Smooth muscle cell (in vitro differentiated cells): Measurements from ENCODE around the gene OR56A4. TPM values are rescaled to one million over a fixed set of nuclear protein-coding genes. Genes with fewer than 3 reads are reported as not detected.

Experiments
- DNase-seq: peaks from one replicate; lab custom pipeline; 2025; ENCODE audit not compliant: unreplicated experiment; lab: John Stamatoyannopoulos, UW
- H2AFZ ChIP-seq: fragments of 200-600 bp; sonication (generic); 2 replicates; pipeline ENCODE4 v1.6.0; 2016; ENCODE audit warnings: antibody characterized with exemption, low read depth, mild to moderate bottlenecking
- H3F3A ChIP-seq: fragments of 200-600 bp; sonication (generic); 2 replicates; pipeline ENCODE4 v1.6.0; 2017; ENCODE audit warnings: antibody characterized with exemption, low read depth
- H3K27ac ChIP-seq: fragments of 200-600 bp; sonication (generic); 2 replicates; pipeline ENCODE4 v1.5.1; 2016; ENCODE audit warnings: low read depth, mild to moderate bottlenecking
- H3K27me3 ChIP-seq: fragments of 200-600 bp; sonication (generic); 2 replicates; pipeline ENCODE4 v1.6.1; 2016; ENCODE audit warnings: low read depth, mild to moderate bottlenecking
- H3K36me3 ChIP-seq: fragments of 200-600 bp; sonication (generic); 2 replicates; pipeline ENCODE4 v1.5.1; 2016; ENCODE audit warnings: low read depth
- H3K4me1 ChIP-seq: fragments of 200-600 bp; sonication (generic); 2 replicates; pipeline ENCODE4 v1.5.1; 2016; ENCODE audit warnings: low read depth
- H3K4me2 ChIP-seq: fragments of 200-600 bp; sonication (generic); 2 replicates; pipeline ENCODE4 v1.6.0; 2016; ENCODE audit warnings: mild to moderate bottlenecking
- H3K4me3 ChIP-seq: fragments of 200-600 bp; sonication (generic); 2 replicates; pipeline ENCODE4 v1.5.1; 2016; ENCODE audit warnings: mild to moderate bottlenecking
- H3K79me2 ChIP-seq: fragments of 200-600 bp; sonication (generic); 2 replicates; pipeline ENCODE4 v1.6.0; 2016; ENCODE audit warnings: low read depth, mild to moderate bottlenecking
- H3K9ac ChIP-seq: fragments of 200-600 bp; sonication (generic); 2 replicates; pipeline ENCODE4 v1.6.0; 2016; ENCODE audit warnings: low read depth
- H3K9me3 ChIP-seq: fragments of 200-600 bp; sonication (generic); replicated peaks from 2 replicates; pipeline ENCODE4 v1.5.1; 2016; ENCODE audit warnings: low read depth
- H4K20me1 ChIP-seq: fragments of 200-600 bp; sonication (generic); 2 replicates; pipeline ENCODE4 v1.6.0; 2016; ENCODE audit warnings: low read depth
- CTCF ChIP-seq: fragments of 200-600 bp; sonication (generic); IDR thresholded peaks from 2 replicates; pipeline ENCODE4 v1.5.1; 2017; ENCODE audit warnings: borderline replicate concordance, mild to moderate bottlenecking, antibody characterized with exemption; ENCODE audit not compliant: insufficient read depth, poor library complexity, severe bottlenecking
- WGBS: methylation state at CpG from one replicate; pipeline ENCODE4 v1.1.7; 2016; ENCODE audit warnings: low lambda C conversion rate; 5-methylcytosine and 5-hydroxymethylcytosine counted together
- polyA plus RNA-seq: library from polyadenylated mRNA; unstranded; fragments of >200 nt; fragmentation: Nextera tagmentation; extraction: Ambion mirVana; gene quantifications from 2 replicates; pipeline ENCODE4 v1.2.1, GENCODE V29; 2016
- total RNA-seq: library from RNA; depleted of rRNA; stranded (reverse); fragments of >200 nt; gene quantifications from 2 replicates; pipeline ENCODE4 v1.2.3, GENCODE V29; 2014

The OR56A4 gene
- total RNA-seq = 0.13 TPM in 1 of 2 replicates, not detected in the other
- not detected in 2 replicates for polyA plus RNA-seq

- H3F3A ChIP-seq = no peaks in the 10 kb centered on the region
- H3K4me2 ChIP-seq = no peak within 1 kb of the TSS
- H3K4me3 ChIP-seq = no peak within 1 kb of the TSS
- no peaks in the 10 kb centered on the region for H3K36me3 ChIP-seq
- peaks cover 12% of the 10 kb centered on the region for H3K27me3 ChIP-seq
- H3K79me2 ChIP-seq = no peaks in the 10 kb centered on the region
- no peak for TF ChIP-seq CTCF
- H2AFZ ChIP-seq = no peak within 1 kb of the TSS
- no peak within 1 kb of the TSS for H3K9ac ChIP-seq
- H3K4me1 ChIP-seq = no peaks in the 10 kb centered on the region
- no peaks in the 10 kb centered on the region for H3K9me3 ChIP-seq
- no peak for DNase-seq
- no peaks in the 10 kb centered on the region for H4K20me1 ChIP-seq
- no peak within 1 kb of the TSS for H3K27ac ChIP-seq
Observed at GRCh38 chr11:6006846-6007245, at the start of gene OR56A4. Gene OR56A4 (minus strand): TSS chr11:6006946. CDS start chr11:6002992, 3,954 bp downstream.

- Histone ChIP-seq H3K4me2 (no peak overlapping the region), H3K79me2 (no peaks in the 10 kb centered on the region), H3K27ac (no peak overlapping the region), H4K20me1 (no peaks in the 10 kb centered on the region), H3K4me1 (no peaks in the 10 kb centered on the region), H3K9ac (no peak overlapping the region), H2AFZ (no peak overlapping the region), H3K9me3 (no peaks in the 10 kb centered on the region), H3K27me3 (no peaks in the 10 kb centered on the region), H3F3A (no peaks in the 10 kb centered on the region), H3K4me3 (no peak overlapping the region), H3K36me3 (no peaks in the 10 kb centered on the region)
- DNase-seq = no peak
- TF ChIP-seq CTCF = no peak
Observed at GRCh38 chr11:6055569-6055968, 48.8 kb upstream of the OR56A4 start.

- WGBS = 70% methylated on average over 3 of the region's 3 CpGs
- TF ChIP-seq CTCF = no peak
- Histone ChIP-seq H3K27me3 (no peaks in the 10 kb centered on the region), H3K27ac (no peak overlapping the region), H3K36me3 (no peaks in the 10 kb centered on the region), H3F3A (no peaks in the 10 kb centered on the region), H3K79me2 (no peaks in the 10 kb centered on the region), H3K4me3 (no peak overlapping the region), H2AFZ (no peak overlapping the region), H3K4me2 (no peak overlapping the region), H3K4me1 (no peaks in the 10 kb centered on the region), H3K9ac (no peak overlapping the region), H3K9me3 (no peaks in the 10 kb centered on the region), H4K20me1 (no peaks in the 10 kb centered on the region)
- no peak for DNase-seq
Observed at GRCh38 chr11:6052374-6052773, 45.6 kb upstream of the OR56A4 start.

- WGBS = 71% methylated on average over 4 of the region's 4 CpGs
- H4K20me1 ChIP-seq = no peaks in the 10 kb centered on the region
- H3K36me3 ChIP-seq = no peaks in the 10 kb centered on the region
- H3K4me2 ChIP-seq = no peak overlapping the region
- no peak overlapping the region for H3K27ac ChIP-seq
- no peak for DNase-seq
- H3K79me2 ChIP-seq = no peaks in the 10 kb centered on the region
- no peak for TF ChIP-seq CTCF
- no peaks in the 10 kb centered on the region for H3K9me3 ChIP-seq
- H3F3A ChIP-seq = no peaks in the 10 kb centered on the region
- H3K27me3 ChIP-seq = no peaks in the 10 kb centered on the region
- H3K9ac ChIP-seq = no peak overlapping the region
- H3K4me1 ChIP-seq = no peaks in the 10 kb centered on the region
- no peak overlapping the region for H2AFZ ChIP-seq
- H3K4me3 ChIP-seq = no peak overlapping the region
Observed at GRCh38 chr11:6040874-6041273, 34.1 kb upstream of the OR56A4 start.
